HG03520 (cell line): Measurements from ENCODE around the gene AP3D1.

Experiments used
- ATAC-seq: cut with Tn5 transposase; IDR thresholded peaks from one replicate; pipeline ENCODE4 v1.9.1; 2021; ENCODE audit warnings: mild to moderate bottlenecking, moderate library complexity; ENCODE audit not compliant: unreplicated experiment

The AP3D1 gene

DNA sequence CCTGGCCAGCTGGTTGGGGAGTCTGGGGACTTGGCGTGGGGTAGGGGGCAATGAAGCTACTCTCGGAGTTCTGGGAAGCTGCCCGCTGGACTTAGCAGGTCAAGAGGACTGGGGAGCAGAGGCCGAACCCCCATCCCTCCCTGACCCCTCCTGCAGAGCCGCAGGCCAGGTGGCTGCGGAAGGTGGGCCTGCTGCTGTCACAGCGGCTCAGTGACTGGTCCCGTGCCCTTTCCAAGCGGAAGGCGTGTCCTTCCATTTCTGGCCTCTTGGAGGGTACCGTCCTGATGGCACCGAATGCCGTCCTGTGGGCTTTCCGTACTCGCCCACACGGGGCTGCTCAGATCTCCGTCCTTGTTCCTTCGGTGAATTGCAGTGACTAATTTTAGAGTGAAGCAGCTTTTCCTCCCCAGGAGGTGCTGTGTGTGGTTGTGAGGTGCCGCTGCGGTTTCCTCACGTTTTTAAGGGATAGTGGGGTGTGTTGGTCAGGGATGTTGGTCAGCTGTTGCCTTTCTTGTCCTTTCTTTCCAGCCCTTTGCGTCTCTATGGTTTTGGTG is 33.1 kb upstream of the AP3D1 start:
- ATAC-seq = no peak

GRCh38 chr19:2181633-2181997 is 30.2 kb upstream of the AP3D1 start:
- ATAC-seq = no peak

- ATAC-seq = no peak
Observed at GRCh38 chr19:2180881-2181632, 29.7 kb upstream of the AP3D1 start.

DNA sequence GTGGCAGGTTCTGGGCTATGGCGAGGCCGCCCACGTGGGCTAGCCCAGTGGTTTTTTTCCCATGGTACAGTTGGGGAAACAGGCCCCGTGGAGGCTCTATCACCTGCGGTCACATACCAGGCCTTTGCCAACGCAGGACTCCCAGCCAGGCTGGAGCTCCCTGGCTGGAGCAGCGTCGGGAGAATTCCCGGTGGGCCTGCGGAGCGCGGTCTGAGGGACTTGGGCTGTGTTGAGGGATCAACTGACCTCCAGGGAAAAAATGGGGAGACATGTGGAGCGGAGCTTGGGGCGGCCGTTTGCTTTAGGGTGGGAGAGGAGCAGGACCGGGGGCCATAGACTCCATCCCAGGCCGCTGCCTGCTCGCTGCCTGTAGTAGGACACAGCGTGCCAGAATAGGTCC is 28.7 kb upstream of the AP3D1 start:
- ATAC-seq = no peak

- no peak for ATAC-seq
Observed at GRCh38 chr19:2179095-2179494, 27.7 kb upstream of the AP3D1 start.

GRCh38 chr19:2176337-2176994 is 25.1 kb upstream of the AP3D1 start:
- ATAC-seq = no peak

DNA sequence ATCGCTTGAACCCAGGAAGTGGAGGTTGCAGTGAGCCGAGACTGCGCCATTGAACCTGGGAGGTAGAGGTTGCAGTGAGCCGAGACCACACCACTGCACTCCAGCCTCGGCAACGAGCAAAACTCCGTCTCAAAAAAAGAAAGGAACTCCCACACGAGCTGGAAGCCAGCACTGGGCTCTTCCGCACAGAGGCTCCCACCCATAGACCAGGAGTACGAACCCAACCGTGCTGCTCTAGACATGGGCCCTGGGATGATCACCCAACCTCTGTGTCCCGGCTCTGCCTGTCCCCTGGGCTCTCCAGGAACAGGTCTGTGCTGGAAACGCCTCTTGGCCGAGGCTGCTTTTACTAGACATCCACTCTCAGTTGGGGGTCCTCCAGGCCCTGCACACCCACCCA is 24.4 kb upstream of the AP3D1 start:
- no peak for ATAC-seq

GRCh38 chr19:2173767-2174577 is 22.6 kb upstream of the AP3D1 start:
- no peak for ATAC-seq

- ATAC-seq = no peak
Observed at GRCh38 chr19:2173388-2173766, 22.0 kb upstream of the AP3D1 start.

- ATAC-seq = no peak
Observed at GRCh38 chr19:2171349-2172145, 20.2 kb upstream of the AP3D1 start.

GRCh38 chr19:2170987-2171348 is 19.6 kb upstream of the AP3D1 start:
- ATAC-seq = no peak

GRCh38 chr19:2170219-2170618 is 18.9 kb upstream of the AP3D1 start:
- ATAC-seq = no peak

- peak; percentile 28 for ATAC-seq
Observed at GRCh38 chr19:2168619-2169424, 17.5 kb upstream of the AP3D1 start.

DNA sequence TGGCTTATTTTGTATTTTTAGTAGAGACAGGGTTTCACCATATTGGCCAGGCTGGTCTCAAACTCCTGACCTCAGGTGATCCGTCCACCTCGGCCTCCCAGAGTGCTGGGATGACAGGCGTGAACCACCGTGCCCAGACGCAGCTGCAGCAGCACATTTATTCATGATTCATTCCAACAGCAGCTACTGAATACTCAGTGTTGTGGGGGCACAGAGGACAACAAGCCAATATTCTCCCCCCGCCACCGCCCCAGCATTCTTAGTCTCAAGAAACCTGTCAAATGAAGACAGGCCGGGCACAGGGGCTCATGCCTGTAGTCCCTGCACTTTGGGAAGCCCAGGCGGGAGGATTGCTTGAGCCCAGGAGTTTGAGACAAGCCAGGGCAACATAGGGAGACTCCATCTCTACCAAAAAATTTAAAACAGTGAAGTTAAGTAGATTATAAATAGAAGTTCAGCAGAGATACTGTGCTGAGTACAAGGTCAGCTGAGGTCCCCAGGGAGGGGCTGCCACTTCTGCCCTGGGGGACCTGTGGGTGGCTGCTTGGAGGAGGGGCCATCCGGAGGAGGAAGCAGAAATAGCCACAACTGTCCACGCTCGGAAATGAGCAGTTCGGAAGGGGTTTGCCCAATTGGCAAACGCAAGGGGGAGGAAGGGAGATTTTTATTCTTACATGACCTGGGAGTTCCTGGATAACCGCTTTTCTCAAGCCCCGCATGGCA is 16.7 kb upstream of the AP3D1 start:
- ATAC-seq = no peak

GRCh38 chr19:2166741-2167738 is 15.7 kb upstream of the AP3D1 start:
- ATAC-seq = no peak

GRCh38 chr19:2164020-2164998 is 12.9 kb upstream of the AP3D1 start:
- no peak for ATAC-seq

DNA sequence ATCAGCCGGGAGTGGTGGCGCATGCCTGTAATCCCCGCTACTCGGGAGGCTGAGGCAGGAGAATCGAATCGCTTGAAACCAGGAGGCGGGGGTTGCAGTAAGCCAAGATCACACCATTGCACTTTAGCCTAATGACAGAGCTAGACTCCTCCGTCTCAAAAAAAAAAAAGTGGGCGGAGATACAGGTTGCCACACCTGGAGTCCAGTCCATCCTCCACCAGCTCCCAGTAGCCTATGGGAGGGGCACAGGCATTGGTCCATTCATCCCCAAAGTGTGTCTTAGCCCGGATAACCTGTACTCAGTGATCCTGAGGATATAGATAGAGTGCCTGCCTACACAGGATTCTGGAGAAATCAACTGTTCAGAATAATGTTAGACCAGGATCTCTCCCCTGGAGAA is 9.0 kb upstream of the AP3D1 start:
- no peak for ATAC-seq
